DND-41 (cell line): ENCODE results near the gene CCBE1.

Experiments used
- CTCF ChIP-seq: IDR thresholded peaks from 2 replicates; pipeline ENCODE4 v1.5.1; 2012; ENCODE audit warnings: borderline replicate concordance, low read length, moderate library complexity, mild to moderate bottlenecking; ENCODE audit not compliant: poor library complexity, severe bottlenecking; ENCODE audit errors: extremely low read depth
- EZH2 ChIP-seq: IDR thresholded peaks from 3 replicates; pipeline ENCODE4 v1.6.1; 2012; ENCODE audit warnings: borderline replicate concordance, low read depth, mild to moderate bottlenecking, moderate library complexity, low read length, inconsistent platforms; ENCODE audit not compliant: severe bottlenecking

GRCh38 chr18:59597049-59597448 is 100.2 kb downstream of the CCBE1 start:
- no peak for TF ChIP-seq CTCF
- no peak for TF ChIP-seq EZH2
